OCI-LY1 (cell line): ENCODE data around the gene TMEM200A.

Experiments
- H2AFZ ChIP-seq: fragments of 200-600 bp; sonication (generic), shearing (Covaris generic); 2 replicates; pipeline ENCODE4 v1.6.0; 2014; ENCODE audit warnings: antibody characterized with exemption, mild to moderate bottlenecking, low read length
- H3F3A ChIP-seq: fragments of 200-600 bp; sonication (generic), shearing (Covaris generic); 2 replicates; pipeline ENCODE4 v1.6.0; 2014; ENCODE audit warnings: mild to moderate bottlenecking, antibody characterized with exemption, low read length, moderate library complexity; ENCODE audit not compliant: insufficient read depth
- H3K27ac ChIP-seq: fragments of 200-600 bp; sonication (generic); 2 replicates; pipeline ENCODE4 v1.5.1; 2014; ENCODE audit warnings: low read length, mixed run types, mild to moderate bottlenecking, low read depth; ENCODE audit not compliant: poor library complexity, severe bottlenecking
- H3K27me3 ChIP-seq: fragments of 200-600 bp; sonication (generic); 2 replicates; pipeline ENCODE4 v1.6.0; 2014; ENCODE audit warnings: antibody characterized with exemption, mild to moderate bottlenecking, low read length, moderate library complexity; ENCODE audit not compliant: insufficient read depth
- H3K36me3 ChIP-seq: fragments of 200-600 bp; sonication (generic); 2 replicates; pipeline ENCODE4 v1.6.1; 2014; ENCODE audit warnings: mild to moderate bottlenecking, antibody characterized with exemption, low read length, moderate library complexity, mixed read lengths; ENCODE audit not compliant: insufficient read depth
- H3K4me1 ChIP-seq: fragments of 200-600 bp; sonication (generic); 2 replicates; pipeline ENCODE4 v1.5.1; 2014; ENCODE audit warnings: mild to moderate bottlenecking, low read length, moderate library complexity; ENCODE audit not compliant: insufficient read depth, severe bottlenecking
- H3K4me2 ChIP-seq: fragments of 200-600 bp; sonication (generic), shearing (Covaris generic); 2 replicates; pipeline ENCODE4 v1.6.1; 2014; ENCODE audit warnings: low read length
- H3K4me3 ChIP-seq: fragments of 200-600 bp; sonication (generic); 2 replicates; pipeline ENCODE4 v1.5.1; 2014; ENCODE audit warnings: low read length, low read depth, mild to moderate bottlenecking, mixed read lengths; ENCODE audit not compliant: poor library complexity, severe bottlenecking
- H3K79me2 ChIP-seq: fragments of 200-600 bp; shearing (Covaris generic); 2 replicates; pipeline ENCODE4 v1.6.1; 2016; ENCODE audit warnings: mixed run types, low read length, mixed read lengths; ENCODE audit not compliant: insufficient read depth
- H3K9ac ChIP-seq: fragments of 200-600 bp; sonication (generic), shearing (Covaris generic); 2 replicates; pipeline ENCODE4 v1.6.1; 2014; ENCODE audit warnings: mild to moderate bottlenecking, low read length, mixed read lengths
- H3K9me2 ChIP-seq: fragments of 200-600 bp; sonication (generic), shearing (Covaris generic); 2 replicates; pipeline ENCODE4 v1.6.1; 2014; ENCODE audit warnings: low read depth, mild to moderate bottlenecking, low read length, mixed read lengths
- H3K9me3 ChIP-seq: fragments of 200-600 bp; shearing (Covaris generic); 2 replicates; pipeline ENCODE4 v1.6.1; 2014; ENCODE audit warnings: low read length, mixed read lengths
- H4K20me1 ChIP-seq: fragments of 200-600 bp; sonication (generic), shearing (Covaris generic); 2 replicates; pipeline ENCODE4 v1.6.0; 2016; ENCODE audit warnings: mild to moderate bottlenecking, low read length; ENCODE audit not compliant: insufficient read depth
- EZH2 ChIP-seq: fragments of 200-600 bp; sonication (generic), shearing (Covaris generic); IDR thresholded peaks from 2 replicates; pipeline ENCODE4 v1.8.0; 2017; ENCODE audit warnings: borderline replicate concordance, mixed run types, mild to moderate bottlenecking, antibody characterized with exemption, low read length, moderate library complexity, mixed read lengths
- TF ChIP-seq, protein P1 (sequence below): fragments of 200-600 bp; sonication (generic), shearing (Covaris generic); IDR thresholded peaks from 2 replicates; pipeline ENCODE4 v1.5.1; 2017; ENCODE audit warnings: mild to moderate bottlenecking, antibody characterized with exemption, low read length, moderate library complexity, mixed read lengths

The TMEM200A gene

DNA sequence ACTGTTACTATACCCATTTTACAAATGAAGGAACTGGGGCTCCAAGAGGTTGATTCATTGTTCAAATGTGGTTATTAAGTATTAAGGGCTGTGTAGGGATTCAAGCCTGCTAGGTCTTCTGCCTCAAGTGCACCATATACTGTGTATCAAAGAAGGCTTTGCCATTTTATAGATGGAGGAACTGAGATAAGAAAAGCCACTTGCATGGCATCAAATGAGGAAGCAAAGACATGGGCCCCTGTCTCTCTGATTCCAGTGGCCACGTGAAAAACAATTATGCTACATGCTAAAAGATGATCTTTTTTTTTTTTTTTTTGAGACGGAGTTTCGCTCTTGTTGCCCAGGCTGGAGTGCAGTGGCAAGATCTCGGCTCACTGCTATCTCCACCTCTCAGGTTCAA, 67.0 kb downstream of the TMEM200A start:
- TF ChIP-seq, protein P1, sequence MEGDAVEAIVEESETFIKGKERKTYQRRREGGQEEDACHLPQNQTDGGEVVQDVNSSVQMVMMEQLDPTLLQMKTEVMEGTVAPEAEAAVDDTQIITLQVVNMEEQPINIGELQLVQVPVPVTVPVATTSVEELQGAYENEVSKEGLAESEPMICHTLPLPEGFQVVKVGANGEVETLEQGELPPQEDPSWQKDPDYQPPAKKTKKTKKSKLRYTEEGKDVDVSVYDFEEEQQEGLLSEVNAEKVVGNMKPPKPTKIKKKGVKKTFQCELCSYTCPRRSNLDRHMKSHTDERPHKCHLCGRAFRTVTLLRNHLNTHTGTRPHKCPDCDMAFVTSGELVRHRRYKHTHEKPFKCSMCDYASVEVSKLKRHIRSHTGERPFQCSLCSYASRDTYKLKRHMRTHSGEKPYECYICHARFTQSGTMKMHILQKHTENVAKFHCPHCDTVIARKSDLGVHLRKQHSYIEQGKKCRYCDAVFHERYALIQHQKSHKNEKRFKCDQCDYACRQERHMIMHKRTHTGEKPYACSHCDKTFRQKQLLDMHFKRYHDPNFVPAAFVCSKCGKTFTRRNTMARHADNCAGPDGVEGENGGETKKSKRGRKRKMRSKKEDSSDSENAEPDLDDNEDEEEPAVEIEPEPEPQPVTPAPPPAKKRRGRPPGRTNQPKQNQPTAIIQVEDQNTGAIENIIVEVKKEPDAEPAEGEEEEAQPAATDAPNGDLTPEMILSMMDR = no peak
- TF ChIP-seq EZH2 = no peak
- Histone ChIP-seq H3K9me2 (no peaks in the 10 kb centered on the region), H3K79me2 (no peaks in the 10 kb centered on the region), H3K36me3 (no peaks in the 10 kb centered on the region), H3K27me3 (no peaks in the 10 kb centered on the region), H4K20me1 (no peaks in the 10 kb centered on the region), H3K4me2 (no peak overlapping the region), H2AFZ (no peak overlapping the region), H3K9ac (no peak overlapping the region), H3K4me3 (no peak overlapping the region), H3K4me1 (no peaks in the 10 kb centered on the region), H3F3A (no peaks in the 10 kb centered on the region), H3K9me3 (no peaks in the 10 kb centered on the region), H3K27ac (no peak overlapping the region)

DNA sequence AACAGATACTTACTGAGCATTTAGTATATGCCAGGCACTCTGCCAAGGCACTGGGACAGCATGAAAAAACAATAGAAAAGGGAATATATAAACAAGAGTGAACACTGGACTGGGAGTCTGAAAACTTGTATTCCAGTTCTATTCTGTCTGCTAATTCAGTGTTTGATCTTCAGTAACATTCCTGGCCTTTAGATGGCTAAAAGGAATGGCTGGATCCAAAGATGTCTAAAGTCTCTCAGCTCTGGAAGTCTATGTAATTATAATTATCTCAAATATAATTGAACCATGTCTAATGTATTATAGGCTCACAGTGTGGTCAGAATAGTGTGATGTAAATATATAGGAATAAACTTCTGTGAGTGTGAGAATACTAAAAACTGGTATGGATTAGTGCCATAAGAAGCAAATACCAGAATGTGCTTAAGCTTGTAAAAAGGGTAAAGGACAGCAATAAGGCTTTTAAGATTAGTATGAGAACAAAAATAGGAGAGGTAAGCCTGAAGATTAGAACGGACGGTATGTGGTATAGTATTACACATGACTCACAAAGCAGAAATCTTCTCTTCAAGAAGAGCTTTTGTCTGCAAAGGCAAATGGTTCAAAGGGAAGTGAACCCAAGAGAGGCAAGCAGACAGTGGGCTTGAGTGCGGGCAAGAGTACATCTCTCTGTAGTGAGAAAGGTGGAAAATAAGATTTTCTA, 68.5 kb downstream of the TMEM200A start:
- H2AFZ ChIP-seq = no peak overlapping the region
- H3K9me3 ChIP-seq = no peaks in the 10 kb centered on the region
- H3K9ac ChIP-seq = no peak overlapping the region
- H3K36me3 ChIP-seq = no peaks in the 10 kb centered on the region
- H3K9me2 ChIP-seq = no peaks in the 10 kb centered on the region
- no peak overlapping the region for H3K4me2 ChIP-seq
- H3F3A ChIP-seq = no peaks in the 10 kb centered on the region
- H3K27ac ChIP-seq = no peak overlapping the region
- H3K4me3 ChIP-seq = no peak overlapping the region
- no peaks in the 10 kb centered on the region for H3K79me2 ChIP-seq
- TF ChIP-seq EZH2 = no peak
- TF ChIP-seq, protein P1 = no peak
- no peaks in the 10 kb centered on the region for H3K27me3 ChIP-seq
- H4K20me1 ChIP-seq = no peaks in the 10 kb centered on the region
- no peaks in the 10 kb centered on the region for H3K4me1 ChIP-seq

DNA sequence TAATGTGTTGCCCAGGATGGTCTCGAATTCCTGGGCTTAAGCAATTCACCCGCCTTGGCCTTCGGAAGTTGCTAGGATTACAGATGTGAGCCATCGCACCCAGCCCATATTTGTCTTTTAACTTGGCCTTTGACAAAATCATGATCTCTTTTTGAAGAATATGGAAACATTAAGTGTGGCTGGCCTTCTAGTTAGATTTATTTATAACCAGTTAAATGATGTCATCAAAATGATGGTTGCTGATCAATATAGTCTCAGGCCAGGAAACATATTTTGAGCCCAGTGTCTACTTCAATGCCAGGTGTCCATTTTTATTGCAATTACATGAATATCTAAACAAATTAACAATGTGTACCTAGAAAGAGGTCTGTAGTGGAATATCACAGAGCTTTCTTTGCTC, 69.4 kb downstream of the TMEM200A start:
- no peak overlapping the region for H2AFZ ChIP-seq

More for the DNA sequence above, 69.4 kb downstream of the TMEM200A start:
- no peak overlapping the region for H3K27ac ChIP-seq
- H3K4me2 ChIP-seq = no peak overlapping the region
- no peaks in the 10 kb centered on the region for H3K4me1 ChIP-seq
- no peak overlapping the region for H3K4me3 ChIP-seq
- no peaks in the 10 kb centered on the region for H3F3A ChIP-seq
- no peaks in the 10 kb centered on the region for H3K9me3 ChIP-seq
- H3K9ac ChIP-seq = no peak overlapping the region
- TF ChIP-seq, protein P1 = no peak
- TF ChIP-seq EZH2 = no peak
- H3K79me2 ChIP-seq = no peaks in the 10 kb centered on the region
- no peaks in the 10 kb centered on the region for H3K9me2 ChIP-seq
- no peaks in the 10 kb centered on the region for H3K36me3 ChIP-seq
- H3K27me3 ChIP-seq = no peaks in the 10 kb centered on the region
- H4K20me1 ChIP-seq = no peaks in the 10 kb centered on the region
